Right hindlimb (tissue), 1 donor: ENCODE results near the gene KLK2.

Experiments used
- DNase-seq: peaks from one replicate; pipeline ENCODE4 v3.0.0-alpha.2; 2018

The KLK2 gene

DNA sequence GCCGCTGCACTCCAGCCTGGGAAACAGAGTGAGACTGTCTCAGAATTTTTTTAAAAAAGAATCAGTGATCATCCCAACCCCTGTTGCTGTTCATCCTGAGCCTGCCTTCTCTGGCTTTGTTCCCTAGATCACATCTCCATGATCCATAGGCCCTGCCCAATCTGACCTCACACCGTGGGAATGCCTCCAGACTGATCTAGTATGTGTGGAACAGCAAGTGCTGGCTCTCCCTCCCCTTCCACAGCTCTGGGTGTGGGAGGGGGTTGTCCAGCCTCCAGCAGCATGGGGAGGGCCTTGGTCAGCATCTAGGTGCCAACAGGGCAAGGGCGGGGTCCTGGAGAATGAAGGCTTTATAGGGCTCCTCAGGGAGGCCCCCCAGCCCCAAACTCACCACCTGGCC is at the start of gene KLK2:
TSS of gene KLK2 (plus strand) at position 384 of the 400 bp plus-strand sequence. CDS start 35 bp downstream, outside the sequence.
- no peak for DNase-seq

DNA sequence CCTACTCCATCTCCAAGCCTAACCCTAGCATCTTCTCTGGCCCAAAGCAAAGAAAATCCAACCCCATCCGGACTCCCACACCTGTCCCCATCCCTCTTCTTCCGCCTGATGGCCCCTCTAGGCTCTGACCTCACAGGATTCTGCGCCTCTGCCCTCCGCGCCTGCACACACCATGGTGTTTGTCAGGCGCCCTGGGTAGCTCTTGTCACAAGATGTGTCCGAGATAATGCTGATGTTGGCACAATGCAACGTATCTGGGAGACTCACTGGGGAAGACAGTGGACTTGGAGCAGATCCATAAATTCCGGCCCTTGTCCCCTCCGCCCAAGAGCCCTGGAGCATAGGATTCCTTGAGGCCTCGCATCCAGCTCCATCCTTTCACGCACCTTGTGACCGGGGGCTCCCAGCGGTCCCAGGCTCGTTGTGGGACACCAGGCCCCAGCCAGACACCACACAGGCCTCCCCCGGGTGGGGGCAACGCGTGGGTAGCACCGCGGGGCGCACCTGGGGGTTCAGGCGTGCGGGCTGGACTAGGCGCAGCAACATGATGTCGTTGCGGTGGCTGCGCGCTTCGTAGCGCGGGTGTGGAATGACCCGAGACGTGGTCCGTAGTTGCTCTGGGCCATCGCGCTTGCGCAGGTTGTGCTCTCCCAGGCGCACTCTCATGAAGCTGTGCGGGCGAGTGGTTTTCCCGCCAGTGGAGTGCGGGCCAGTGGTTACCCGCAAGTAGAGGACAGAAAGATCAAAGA is 46.6 kb upstream of the KLK2 start:
- no peak for DNase-seq

DNA sequence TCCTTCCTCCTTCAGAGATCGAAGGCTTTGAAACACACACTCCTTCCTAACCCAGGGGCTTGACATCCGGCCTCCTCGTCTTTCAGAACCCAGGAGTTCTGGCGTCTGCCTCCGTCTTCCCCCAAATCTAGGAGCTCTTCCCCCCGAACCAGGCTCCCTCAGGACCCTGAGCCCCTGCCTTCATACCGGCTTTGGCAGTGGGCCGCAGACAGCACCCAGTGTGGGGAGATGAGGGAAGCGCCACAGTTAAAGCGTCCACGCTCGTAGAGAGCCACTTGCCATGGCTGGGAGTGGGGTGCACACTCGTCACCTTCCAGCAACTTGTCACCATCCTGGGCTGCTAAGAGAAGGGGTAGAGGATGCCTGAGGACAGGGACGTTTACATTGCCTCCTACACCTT is 45.8 kb upstream of the KLK2 start:
- no peak for DNase-seq

DNA sequence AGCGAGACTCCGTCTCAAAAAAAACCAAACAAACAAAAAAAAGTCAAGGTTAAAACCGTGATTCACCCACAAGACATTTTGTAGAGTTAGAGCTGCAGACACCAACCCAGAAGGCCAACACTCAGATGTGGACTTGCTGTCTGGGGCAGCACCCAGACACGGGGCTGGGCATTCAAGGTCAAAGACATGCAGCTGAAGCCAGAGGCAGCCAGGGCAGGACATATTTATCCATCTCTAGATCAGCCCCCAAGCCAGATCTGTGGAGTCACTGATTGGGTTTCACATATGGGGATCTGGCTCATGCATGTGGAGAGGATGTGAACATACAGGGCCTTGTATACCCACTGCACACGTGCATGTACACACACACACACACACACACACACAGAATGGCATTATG is 43.4 kb upstream of the KLK2 start:
- no peak for DNase-seq

DNA sequence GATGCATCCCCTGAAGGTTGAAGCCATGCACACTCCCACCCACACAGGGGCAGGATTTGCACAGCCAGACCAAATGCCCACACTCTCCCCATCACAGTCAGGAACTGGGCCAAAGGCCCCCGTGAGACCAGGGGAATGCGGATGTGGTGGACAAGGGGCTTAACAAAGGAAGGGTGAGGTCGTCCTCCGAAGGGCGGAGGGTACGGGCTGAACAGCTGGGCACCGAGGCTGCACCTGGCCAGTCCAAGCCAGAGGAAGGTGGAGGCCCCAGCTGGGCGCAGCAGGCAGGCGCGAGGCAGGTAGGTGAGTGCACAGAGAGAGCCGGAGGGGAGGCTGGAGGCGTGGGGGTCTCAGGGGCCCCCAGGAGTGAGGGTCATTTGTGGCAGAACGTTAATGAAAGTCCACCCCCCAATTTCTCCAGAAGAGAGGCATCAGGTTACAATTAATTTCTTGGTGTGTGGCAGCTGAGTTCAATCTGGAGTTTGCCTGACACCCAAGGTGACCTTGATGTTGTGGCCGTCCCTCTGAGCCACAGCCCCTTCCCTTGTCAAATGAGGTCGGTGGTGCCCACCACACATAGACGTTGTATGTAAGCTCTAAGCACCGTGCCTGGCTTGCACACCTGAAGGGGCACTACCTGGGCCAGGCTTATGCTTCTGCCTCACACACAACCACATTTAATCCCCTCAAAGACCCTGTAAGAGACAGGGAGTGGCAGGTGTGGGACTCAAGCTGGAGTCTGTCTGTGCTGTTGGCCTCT is 42.8 kb upstream of the KLK2 start:
- no peak for DNase-seq

DNA sequence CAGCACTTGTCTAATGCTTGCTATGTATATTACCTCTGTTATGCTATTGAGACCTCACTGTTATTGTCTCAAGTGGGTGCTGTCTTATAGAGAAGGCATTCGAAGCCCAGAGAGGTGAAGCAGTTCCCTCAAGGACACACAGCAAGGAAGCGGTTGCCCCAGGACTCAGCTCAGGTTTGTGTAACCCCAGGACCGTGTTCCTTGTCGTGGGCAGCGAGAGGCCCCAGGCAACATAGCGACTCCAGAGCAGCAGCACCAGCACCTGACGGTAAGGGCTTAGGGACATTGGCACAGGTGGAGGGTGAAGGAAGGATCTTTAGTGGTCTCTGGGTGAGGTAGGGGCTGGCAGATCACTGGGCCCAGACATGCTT is 42.2 kb upstream of the KLK2 start:
- no peak for DNase-seq

DNA sequence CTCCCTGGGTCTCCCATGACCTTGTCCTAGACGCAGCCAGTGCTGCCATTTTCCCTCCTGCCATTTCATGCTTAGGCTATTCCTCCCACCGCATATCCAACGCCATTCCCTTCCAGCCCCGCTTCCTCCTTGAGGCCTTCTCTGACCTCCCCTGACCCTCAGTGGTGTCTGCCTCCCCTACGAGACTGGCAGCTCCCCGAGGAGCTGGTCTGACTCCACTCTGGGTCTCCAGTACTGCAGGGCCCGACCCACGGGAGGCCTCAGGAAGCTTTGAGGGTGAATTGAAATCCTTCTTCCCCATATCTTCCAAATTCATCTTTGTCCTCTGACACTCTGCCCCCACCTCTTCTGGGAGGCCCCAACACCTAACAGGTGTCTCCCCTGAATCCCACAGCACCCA is 40.6 kb upstream of the KLK2 start:
- DNase-seq, result no peak

DNA sequence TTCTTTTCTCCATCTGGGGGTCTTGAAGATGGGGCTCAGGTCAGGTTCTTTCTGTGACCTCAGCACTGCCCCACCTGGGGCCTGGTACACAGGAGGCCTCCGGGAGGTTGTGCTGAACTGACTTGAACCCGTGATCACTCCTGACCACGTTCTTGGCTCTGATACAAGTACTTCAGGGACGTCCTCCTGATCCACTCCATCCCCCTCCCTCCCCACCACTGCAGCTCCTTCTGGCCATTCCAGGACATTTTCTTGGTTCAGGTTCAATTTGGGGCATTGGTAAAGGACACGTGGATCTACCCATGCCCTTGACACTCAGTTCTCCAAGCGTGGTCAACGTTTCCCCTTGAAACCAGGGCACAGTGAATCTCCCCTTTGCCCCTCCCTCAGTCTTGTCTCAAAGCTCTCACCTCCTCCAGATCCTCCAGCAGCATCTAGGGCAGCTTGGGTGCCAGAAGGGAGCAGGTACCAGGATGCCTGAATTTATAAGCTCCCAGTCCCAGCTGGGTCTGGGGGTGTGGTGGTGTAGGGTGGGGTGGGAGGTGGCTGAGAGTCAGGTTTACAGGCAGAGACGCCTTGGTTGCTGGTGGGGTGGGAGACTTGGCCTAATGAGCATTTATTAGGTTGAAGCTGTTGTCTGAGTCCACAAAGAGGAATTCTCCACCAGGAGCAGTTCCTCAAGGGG is 40.0 kb upstream of the KLK2 start, which contains the start of gene KLK15:
TSS of gene KLK15 (minus strand) at position 458 of the 685 bp plus-strand sequence. CDS start 2,082 bp downstream, outside the sequence.
- DNase-seq, result no peak

DNA sequence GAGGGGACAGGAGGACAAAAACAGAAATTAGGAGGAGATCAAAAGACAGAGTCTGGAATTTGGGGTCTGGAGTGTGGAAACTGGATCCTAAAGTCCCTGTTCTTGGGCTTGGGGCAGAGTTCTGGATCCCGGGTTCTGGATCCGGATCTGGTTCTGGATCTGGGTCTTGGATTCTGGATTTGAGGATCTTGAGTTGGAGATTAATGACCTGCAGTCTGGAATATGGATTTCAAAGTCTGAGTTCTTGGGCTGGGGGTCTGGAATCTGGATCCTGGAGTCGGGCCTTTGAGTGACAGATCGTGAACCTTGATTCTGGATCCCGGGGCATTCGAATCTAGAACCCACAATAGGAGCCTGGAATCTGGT is 39.5 kb upstream of the KLK2 start:
- no peak for DNase-seq

DNA sequence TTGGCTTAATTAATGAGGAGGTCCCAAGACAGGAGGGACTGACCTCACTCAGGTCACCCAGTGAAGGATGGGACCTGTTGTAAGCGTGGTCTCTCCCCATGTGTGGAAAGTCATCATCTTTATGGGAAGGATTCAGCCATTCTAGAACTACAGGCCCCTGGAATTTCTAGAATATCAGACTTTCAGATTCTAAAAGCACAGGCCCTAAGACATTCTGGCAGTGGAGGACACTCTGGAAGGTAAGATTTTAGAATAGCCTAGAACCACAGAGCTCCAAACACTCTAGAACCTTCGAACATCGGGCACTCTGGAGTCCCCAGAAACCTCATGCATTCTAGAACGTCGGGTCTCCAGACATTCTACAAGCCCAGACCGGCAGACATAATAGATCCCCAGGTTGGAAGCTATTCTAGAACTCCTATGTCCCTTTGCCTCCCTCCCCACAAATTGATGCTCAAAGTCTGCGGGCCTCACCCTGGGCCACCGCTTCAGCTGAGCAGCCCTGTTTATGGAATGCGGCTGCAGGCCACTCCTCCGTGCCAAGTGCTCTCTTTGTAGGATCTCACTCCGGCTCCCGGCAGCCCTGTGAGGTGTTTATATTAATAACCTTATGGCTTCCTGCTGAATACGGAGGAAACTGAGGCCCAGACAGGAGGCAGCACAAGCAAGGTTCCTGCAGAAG is 38.0 kb upstream of the KLK2 start:
- DNase-seq, result no peak

DNA sequence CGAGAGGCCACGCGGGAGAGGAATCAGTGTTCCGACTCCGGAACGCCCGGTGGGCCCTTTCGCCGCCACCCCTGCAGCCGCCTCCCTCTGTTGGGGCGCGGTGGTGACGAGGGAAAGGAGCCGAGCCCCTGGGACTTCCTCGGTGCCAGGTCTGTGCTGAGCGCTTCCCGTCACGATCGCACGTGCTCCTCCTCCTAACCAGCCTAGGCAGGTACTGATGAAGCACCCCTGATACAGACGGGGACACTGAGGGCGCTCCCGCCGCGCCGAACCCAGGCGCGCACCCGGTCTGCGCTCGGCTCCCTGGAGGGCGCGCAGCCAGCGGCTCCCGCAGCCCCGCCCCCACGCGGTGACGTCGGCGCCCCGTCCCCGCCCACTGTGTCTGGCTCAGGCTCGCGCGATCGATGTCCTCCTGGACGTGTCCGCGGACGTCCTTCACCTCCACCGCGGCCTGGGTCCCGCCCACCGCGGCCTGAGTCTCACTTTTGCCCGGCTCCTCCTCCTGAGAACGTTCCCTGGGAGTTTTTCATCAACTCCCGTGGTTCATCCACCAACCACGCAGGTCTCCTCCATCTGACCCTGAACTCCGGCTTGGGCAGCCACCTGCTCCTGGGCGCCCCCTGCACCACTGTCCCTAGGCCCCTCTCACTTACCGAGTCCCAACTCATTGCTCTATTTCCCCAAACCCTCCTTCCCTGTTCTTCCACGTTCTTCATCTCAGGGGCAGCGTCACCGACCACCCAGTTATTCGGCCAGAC is 37.3 kb upstream of the KLK2 start:
- DNase-seq, result peak; percentile 65

DNA sequence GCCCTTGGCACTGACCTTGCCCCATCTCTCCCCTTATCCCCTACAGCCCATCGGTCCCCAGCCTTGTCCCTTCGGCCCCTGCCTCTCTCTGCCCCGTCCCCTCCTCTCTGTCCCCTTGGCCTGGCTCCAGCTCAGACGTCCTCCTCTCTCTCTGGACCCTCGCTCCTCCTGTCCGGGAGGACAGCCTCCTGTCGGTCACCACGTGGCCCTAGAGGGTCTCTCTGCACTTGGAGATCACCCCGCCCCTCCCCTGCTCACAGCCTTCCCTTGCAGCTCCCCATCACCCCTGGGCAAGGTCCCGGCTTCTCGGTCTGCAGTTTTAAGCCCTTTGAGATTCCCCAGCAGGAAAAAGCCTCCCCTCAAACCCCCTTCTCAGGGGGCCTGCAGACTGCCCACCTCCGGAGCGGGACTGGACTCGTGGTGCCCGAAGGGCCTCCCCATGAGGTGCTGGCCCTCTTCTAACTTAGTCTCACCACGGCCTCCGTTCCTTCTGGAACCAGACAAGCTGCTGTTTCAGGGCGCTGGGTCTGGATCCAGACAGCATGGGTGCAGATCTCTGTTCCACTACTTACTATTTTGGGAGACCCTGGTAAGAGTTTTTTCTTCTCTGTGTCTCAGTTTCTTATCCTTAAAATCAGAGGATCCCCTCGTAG is 36.6 kb upstream of the KLK2 start:
- no peak for DNase-seq

DNA sequence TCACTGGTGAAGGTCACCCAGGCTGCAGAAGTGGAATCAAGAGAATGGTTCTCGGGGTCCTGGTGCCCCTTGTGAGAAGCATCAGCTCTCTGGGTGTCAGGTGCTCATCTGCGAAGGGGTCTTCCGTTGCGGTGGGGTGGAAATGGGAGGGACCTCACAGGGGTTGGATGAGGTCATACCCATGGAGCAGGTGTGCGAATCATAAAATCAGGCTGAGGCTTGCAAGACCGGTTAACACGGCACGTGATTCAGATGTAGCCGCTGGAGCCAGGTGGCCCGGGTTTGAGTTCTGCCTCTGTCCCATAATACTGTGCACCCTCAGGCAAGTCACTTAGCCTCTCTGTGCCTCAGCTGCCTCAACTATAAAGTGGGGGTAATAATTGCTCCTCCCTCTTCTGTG is 35.9 kb upstream of the KLK2 start:
- no peak for DNase-seq

DNA sequence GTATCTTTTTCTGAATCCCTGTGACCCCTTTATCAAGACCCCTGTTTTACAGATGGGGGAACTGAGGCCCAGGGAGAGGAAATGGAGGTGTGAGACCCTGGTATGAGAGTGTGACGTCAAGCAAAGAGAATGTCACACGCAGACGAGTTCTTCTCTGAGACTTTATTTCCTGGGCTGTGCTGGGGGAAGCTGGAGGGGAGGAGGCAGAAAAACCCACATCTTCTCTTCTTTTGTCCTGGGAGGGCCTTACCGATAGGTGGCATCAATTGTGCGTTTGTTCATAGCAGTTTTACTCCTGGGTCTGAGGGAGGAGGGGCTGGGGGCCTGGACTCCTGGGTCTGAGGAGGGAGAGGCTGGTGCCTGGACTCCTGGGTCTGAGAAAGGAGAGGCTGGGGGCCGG is 35.0 kb upstream of the KLK2 start:
- DNase-seq, result no peak

DNA sequence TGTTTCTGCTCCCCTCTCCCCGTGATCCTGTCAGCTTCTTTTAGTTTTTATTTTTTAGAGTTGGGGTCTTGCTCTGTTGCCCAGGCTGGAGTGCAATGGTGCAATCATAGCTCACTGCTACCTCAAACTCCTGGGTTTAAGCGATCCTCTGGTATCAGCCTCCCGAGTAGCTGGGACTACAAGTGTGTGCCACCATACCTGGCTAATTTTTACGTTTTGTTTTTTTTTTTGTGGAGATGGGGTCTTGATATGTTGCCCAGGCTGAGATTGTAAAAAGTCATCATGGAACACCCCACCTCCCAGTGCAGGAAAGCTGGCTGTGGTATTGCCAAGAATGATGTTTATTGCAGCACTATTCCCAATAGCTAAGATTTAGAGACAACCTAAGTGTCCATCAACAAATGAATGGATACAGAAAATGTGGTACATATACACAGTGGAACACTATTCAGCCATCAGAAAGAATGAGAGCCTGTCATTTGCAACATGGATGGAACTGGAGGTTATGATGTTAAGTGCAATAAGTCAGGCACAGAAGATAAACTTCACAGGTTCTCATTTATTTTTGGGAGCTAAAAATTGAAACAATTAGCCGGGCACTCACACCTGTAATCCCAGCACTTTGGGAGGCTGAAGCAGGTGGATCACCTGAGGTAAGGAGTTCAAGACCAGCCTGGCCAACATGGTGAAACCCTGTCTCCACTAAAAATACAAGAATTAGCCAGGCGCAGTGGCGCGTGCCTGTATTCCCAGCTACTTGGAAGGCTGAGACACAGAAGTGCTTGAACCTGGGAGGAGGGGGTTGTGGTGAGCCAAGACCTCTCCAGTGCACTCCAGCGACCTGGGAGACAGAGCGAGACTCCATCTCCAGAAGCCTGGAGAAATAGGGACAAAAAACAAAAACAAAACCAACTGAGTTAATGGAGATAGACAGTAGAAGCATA is 33.3 kb upstream of the KLK2 start:
- DNase-seq, result no peak

DNA sequence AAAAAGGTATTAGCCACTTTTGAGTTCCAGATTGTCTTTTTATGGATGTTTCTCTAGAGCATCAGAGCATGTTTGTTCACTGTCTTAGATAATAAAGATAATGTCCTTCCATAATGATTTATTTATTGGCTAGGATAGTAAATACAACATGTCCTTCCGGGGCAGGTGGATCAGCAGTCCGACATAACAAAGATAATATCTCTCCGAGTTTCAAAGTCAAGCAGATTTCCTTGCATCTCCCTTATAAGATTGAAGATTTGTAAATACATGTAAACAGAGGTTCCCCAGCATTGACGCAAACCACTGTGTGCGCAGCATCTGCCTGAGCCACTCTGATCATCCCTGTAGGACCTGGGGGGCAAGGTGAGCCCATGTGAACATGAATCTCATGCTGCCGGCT is 31.1 kb upstream of the KLK2 start:
- no peak for DNase-seq

DNA sequence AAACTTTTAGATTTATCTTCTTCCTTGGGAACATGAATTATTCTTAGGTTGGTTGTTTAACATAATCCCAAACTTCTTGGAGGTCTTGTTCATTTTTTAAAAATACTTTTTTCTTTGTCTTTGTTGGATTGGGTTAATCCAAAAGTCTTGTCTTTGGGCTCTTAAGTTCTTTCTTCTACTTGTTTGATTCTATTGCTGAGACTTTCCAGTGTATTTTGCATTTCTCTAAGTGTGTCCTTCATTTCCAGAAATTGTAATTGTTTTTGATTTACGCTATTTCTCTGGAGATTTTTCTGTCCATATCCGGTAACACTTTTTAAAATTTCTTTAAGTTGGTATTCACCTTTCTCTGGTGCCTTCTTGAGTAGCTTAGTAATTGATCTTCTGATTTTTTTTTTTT is 30.0 kb upstream of the KLK2 start:
- no peak for DNase-seq

DNA sequence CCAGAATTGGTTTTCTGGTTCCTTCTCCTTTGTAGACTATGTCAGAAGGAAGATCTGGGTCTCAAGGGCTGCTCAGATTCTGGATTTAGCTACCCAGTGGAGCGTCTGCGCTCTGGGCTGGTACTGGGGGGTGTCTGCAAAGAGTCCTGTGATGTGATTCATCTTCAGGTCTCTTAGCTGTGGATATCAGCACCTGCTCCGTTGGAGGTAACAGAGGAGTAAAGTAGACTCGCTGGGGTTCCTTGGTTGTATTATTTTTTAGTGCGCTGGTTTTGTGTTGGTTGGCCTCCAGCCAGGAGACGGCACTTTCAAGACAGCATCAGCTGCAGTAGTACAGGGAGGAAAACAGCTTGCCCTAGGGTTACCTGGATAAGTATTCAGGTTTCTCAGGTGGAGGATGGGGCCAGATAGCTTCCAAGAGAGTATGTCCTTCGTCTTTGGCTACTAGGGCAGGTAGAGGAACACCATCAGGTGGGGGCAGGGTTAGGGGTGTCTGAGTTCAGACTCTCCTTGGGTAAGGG is 29.5 kb upstream of the KLK2 start:
- DNase-seq, result no peak

DNA sequence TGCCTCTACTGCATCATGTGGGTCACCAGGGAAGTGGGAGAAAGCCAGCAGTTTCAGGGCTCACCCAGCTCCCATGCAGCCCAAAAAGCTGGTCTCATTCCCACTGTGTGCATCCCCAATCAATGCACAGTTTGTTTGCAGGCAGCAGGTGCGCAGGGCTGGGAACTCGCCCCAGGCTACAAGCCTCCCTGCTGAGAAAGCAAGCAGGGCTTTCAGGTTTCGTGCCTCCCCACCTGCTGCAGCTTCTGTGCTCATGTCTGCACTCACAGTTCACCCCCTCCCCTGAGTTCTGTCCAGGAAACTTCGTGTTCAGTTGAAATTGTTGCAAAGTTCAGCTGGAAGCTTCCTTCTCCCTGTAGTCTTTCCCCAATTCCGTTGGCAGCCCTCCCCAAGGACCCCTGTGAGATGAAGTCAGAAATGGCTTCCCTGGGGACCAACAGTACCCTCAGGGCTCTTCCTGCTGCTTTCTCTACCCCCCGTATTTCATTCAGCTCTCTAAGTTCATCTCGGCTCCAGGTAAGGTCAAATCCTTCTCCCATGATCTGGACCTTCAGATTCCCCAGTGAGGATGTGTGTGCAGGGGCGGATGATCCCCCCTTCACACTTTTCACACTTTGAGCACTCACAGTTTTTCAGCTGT is 28.8 kb upstream of the KLK2 start:
- no peak for DNase-seq

DNA sequence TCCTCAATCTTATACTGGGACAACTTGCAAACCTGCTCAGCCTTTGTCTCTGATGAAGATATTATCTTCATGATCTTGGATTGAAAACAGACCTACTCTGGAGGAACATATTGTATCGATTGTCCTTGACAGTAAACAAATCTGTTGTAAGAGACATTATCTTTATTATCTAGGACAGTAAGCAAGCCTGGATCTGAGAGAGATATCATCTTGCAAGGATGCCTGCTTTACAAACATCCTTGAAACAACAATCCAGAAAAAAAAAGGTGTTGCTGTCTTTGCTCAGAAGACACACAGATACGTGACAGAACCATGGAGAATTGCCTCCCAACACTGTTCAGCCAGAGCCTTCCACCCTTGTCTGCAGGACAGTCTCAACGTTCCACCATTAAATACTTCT is 22.5 kb upstream of the KLK2 start:
- no peak for DNase-seq
